ACC112 (cell line): ENCODE results near the gene LCTL.
"Not testable (repeated sequence)": the region's sequence is repeated elsewhere in the genome, so short reads cannot be mapped to it uniquely, and the experiment has no call there.

Source experiments
- H2AFZ ChIP-seq: fragments of 200-600 bp; sonication (generic); one replicate; pipeline ENCODE4 v1.6.0; 2017; ENCODE audit warnings: antibody characterized with exemption, low read length; ENCODE audit not compliant: unreplicated experiment
- H3K27ac ChIP-seq: fragments of 200-600 bp; sonication (generic); 2 replicates; pipeline ENCODE4 v1.5.1; 2014; ENCODE audit warnings: low read depth, mild to moderate bottlenecking, antibody characterized with exemption, low read length, moderate library complexity
- H3K27me3 ChIP-seq: fragments of 200-600 bp; sonication (generic); 2 replicates; pipeline ENCODE4 v1.6.1; 2014; ENCODE audit warnings: mild to moderate bottlenecking, antibody characterized with exemption, low read length, moderate library complexity, mixed read lengths; ENCODE audit not compliant: insufficient read depth
- H3K36me3 ChIP-seq: fragments of 200-600 bp; sonication (generic); 2 replicates; pipeline ENCODE4 v1.6.1; 2016; ENCODE audit warnings: mild to moderate bottlenecking, antibody characterized with exemption, low read length, moderate library complexity, mixed read lengths; ENCODE audit not compliant: insufficient read depth
- H3K4me1 ChIP-seq: fragments of 200-600 bp; sonication (generic); one replicate; pipeline ENCODE4 v1.6.1; 2016; ENCODE audit warnings: low read length, mixed read lengths; ENCODE audit not compliant: insufficient read depth, unreplicated experiment, control insufficient read depth
- H3K4me3 ChIP-seq: fragments of 200-600 bp; sonication (generic); 2 replicates; pipeline ENCODE4 v1.5.1; 2014; ENCODE audit warnings: mild to moderate bottlenecking, low read depth, low read length
- H3K79me2 ChIP-seq: fragments of 200-600 bp; sonication (generic); one replicate; pipeline ENCODE4 v1.6.0; 2016; ENCODE audit warnings: low read length; ENCODE audit not compliant: control insufficient read depth, unreplicated experiment, insufficient read depth

The LCTL gene

DNA sequence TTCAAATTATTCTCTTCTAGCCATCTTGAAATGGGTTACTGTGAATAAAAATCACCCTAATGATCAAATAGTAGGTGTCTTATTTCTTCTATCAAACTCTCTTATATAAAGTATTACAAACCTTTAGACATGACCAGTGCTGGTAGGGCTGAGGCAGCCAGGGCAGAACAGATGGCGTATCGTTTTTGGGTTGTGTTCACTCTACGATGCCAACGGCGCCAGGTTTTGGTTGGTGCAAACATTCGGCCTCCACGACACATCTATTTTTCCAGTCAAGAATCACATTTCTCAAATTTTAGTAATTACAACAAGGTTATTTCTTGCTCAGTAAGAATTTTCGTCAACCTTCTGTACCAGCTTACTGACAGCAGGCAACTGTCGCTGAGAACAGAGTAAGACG, 63.3 kb downstream of the LCTL start:
- no peaks in the 10 kb centered on the region for H3K27me3 ChIP-seq
- H2AFZ ChIP-seq = no peak overlapping the region
- peak overlapping the region; percentile 97 for H3K4me3 ChIP-seq
- peaks cover 50% of the 10 kb centered on the region for H3K36me3 ChIP-seq
- H3K79me2 ChIP-seq = peaks cover 67% of the 10 kb centered on the region
- peak overlapping the region; percentile 95 for H3K27ac ChIP-seq
- H3K4me1 ChIP-seq = peaks cover 23% of the 10 kb centered on the region

DNA sequence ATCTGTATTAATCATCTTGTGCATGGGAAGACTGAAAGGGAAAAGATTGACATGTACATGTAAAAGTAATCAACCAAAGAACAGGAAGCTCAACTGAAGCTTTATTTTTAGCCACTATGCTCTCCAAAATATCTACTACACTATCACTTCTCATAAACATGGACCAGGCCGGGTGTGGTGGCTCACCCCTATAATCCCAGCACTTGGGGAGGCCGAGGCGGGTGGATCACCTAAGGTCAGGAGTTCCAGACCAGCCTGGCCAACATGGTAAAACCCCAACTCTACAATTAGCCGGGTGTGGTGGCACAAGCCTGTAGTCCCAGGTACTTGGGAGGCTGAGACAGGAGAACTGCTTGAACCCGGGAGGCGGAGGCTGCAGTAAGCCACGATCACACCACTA, 65.5 kb downstream of the LCTL start:
- H3K27ac ChIP-seq, H2AFZ ChIP-seq, H3K4me3 ChIP-seq, H3K27me3 ChIP-seq: not testable (repeated sequence)
- peaks cover 21% of the 10 kb centered on the region for H3K4me1 ChIP-seq
- H3K36me3 ChIP-seq = peaks cover 50% of the 10 kb centered on the region
- peaks cover 53% of the 10 kb centered on the region for H3K79me2 ChIP-seq

DNA sequence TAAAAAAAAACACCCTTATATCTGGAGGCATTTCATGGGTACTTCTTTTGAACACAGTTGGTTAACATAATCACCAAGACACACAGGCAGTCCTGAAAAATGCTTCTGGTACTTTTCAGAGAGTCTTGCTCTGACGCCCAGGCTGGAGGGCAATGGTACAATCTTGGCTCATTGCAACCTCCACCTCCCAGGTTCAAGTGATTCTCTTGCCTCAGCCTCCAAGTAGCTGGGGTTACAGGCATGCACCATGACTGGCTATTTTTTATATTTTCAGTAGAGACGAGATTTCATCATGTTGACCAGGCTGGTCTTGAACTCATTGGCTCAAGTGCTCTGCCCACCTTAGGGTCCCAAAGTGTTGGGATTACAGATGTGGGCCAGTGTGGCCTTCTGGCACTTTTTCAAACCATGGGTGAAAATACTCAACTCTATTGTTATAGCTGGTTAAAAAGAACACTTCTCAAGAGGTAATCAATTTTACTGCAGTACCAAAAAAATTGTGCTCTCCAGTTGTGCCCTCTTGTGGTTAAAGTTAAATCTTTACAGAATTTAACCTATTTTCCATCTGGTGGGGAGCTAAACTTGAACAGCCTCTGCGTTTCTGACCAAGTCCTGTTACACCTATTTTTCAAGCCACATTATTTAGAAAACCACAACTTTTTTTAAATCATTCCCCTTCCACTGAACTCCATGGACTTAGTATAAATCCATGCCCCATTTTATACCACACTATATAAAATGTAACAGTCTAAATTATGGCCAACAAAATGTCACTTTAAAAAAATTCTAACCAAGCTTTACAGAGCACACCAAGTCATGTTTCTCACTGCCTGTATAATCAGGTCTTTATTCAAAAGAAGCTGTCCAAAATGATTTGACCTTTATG, 67.1 kb downstream of the LCTL start:
- Histone ChIP-seq H3K27ac (peak overlapping the region; percentile 25), H3K79me2 (peaks cover 41% of the 10 kb centered on the region), H3K4me1 (peaks cover 21% of the 10 kb centered on the region), H3K36me3 (peaks cover 50% of the 10 kb centered on the region), H3K27me3 (no peaks in the 10 kb centered on the region), H3K4me3 (no peak overlapping the region), H2AFZ (no peak overlapping the region)
